GM18870 (cell line): ENCODE measurements around the gene TRIO.
"Not testable (repeated sequence)": the region's sequence is repeated elsewhere in the genome, so short reads cannot be mapped to it uniquely, and the experiment has no call there.

Experiments used
- ATAC-seq: cut with Tn5 transposase; IDR thresholded peaks from one replicate; pipeline ENCODE4 v1.9.1; 2021; ENCODE audit warnings: moderate library complexity; ENCODE audit not compliant: unreplicated experiment

Gene TRIO

DNA sequence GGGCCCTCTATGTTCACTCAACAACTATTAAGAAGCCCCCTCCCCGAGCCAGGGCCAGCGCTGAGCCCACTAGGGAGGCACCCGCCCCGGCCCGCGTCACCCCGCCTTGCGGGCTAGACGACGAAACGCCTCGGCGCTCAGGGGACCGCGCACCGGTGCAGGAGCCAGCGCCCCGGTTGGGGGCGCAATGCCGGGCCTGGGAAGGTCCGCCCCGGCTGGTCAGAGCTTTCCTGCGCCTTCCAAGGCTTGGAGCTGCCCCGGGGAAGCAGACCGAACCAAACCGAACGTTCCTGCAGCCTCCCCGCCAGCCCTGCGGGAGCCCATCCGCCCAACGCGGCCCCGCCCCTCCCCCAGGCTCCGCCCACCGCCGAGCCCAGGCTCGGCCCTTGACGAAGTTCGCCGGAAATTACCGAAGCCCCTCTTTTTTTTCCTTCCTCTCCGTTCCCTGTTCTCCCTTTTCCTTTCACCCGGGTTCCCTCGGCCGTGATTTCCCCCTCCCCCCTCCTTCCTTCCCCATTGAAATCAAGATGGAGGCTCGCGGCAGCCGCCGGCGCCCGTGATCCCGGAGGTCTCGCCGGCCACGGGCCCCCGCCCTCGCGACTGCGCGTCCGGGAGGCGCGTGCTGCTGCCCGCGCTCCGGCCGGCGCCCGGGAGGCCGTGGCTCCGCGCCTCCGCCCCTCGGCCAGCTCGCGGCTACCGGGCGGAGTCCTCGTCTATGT is at the start of gene TRIO:
Gene TRIO (plus strand): TSS at position 516 of the 719 bp plus-strand sequence. CDS start 384 bp downstream, outside the sequence.
- ATAC-seq: peak; percentile 36

DNA sequence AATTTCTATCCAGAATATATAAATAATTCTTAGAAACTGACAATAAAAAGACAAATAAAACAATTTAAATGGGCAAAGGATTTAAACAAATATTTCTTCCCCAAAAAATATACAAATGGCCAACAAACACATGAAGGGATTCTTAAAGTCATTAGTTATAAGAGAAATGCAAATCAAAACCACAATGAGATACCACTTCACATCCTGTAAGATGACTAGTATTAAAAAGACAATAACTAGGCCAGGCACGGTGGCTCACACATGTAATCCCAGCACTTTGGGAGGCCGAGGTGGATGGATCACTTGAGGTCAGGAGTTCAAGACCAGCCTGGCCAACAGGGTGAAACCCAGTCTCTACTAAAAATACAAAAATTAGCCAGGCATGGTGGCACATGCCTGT is 45.8 kb upstream of the TRIO start:
- not testable (repeated sequence) for ATAC-seq

DNA sequence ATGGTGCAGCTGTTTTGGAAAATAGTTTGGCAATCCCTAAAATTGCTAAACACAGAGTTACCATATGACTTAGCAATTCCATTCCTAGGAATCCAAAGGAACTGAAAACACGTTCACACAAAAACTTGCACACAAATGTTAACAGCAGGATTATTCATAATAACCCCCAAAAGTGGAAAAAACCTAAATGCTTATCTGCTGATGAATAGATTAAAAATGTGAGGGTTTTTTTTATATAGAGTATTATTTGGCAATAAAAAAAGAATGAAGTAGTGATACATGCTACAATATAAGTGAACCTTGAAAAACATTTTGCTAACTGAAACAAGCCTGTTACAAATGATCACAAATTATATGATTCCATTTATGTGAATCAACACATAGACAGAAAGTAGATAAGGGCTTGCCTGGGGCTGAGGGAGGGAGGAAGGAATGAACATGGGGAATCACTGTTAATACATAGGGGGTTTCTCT is 45.1 kb upstream of the TRIO start:
- no peak for ATAC-seq

DNA sequence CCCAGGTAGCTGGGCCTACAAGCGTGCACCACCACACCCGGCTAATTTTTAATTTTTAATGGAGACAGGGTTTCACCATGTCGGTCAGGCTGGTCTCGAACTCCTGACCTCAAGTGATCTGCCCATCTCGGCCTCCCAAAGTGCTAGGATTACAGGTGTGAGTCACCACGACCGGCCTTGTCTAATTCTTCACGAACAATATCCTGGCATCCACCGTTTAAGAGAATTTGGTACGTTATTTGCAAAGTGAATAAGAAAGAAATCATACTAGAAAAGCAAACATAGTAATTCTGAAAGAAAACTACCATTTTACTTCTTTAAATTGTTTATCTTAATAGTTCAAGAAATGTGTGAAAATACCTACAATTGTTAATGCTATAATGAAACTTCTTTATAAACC is 42.9 kb upstream of the TRIO start:
- ATAC-seq: no peak

DNA sequence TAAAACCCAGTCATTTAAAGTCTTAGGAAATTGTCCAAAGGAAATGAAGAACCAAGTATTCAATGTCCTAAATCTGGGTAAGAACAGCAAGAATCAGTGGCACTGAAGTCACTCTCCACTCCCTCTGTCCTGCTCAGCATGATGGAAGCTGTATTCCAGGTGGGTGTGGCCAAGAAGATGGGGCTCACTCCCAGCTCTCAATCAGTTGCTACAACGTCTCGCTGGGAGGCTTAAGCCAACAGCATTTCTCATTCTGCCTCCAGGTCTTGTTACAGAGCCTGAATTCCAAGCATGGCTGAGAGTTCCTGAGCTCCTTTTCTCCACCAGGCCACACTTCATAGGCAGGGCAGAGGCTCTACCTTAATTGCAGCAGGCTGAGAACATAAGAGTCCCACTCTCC is 41.2 kb upstream of the TRIO start:
- ATAC-seq: no peak

DNA sequence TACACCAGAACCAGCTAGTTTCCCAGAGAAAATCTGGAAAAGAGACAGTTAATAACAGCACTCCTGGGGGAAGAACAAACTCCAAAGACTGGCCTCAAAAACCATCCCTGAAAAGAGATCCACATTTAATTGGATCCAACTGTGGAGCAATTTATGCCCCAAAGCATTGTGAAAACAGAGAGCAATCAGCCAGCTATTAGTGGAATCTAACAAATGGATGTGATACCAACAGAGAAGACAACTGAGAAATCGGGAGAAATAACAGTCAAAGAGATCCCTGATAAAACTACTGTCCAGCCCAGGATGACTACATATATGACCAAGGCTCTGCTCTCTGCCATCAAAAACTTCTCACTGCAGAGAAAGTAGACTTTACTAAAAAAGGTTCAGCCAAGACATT is 40.5 kb upstream of the TRIO start:
- no peak for ATAC-seq

DNA sequence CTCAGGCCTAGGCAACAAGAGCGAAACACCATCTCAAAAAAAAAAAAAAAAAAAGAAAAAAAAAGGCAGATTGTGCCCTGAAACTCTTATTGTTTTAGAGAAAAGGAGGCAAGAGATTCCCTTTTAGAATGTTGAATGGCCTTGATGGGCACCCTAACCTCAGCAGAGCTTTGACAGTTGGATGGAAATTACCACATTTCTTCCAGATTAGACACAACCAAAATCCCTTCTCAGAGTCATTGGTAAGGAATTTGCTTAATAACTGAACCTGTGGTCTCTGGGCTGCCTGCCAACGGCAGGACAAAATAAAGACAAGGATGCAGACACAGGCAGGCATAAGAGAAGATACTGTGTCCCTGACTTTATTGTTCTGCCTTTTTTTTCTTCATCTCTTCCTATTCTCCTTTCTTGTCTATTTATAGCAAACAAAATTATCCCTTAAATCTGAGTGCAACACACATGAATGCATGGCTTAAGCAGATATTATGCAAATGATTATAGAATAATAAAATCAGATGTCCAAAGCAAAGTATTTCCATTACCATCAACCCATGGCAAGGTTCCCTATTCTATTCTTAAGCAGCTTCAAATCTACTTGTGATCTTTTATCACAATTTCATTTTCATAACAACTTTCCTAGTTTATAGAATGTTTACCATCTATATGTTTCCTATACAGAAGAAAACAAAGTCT is 37.3 kb upstream of the TRIO start:
- no peak for ATAC-seq

DNA sequence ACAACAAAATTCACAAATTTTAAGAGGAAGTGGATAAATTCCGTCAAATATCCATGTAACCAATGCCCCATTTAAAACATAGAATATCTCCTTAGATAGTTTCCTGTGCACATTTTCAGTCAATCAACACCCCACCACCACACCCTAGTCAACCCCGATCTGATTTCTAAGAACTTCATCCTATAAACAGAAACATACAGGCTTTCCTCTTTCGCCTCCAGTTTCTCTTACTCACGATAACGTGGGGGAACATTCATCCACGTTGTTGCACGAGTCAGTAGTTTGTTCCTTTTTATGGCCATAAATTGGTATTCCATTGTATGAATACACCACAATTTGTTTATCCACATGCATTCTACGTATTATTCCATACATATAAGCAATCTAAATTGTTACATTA is 35.6 kb upstream of the TRIO start:
- ATAC-seq: no peak

DNA sequence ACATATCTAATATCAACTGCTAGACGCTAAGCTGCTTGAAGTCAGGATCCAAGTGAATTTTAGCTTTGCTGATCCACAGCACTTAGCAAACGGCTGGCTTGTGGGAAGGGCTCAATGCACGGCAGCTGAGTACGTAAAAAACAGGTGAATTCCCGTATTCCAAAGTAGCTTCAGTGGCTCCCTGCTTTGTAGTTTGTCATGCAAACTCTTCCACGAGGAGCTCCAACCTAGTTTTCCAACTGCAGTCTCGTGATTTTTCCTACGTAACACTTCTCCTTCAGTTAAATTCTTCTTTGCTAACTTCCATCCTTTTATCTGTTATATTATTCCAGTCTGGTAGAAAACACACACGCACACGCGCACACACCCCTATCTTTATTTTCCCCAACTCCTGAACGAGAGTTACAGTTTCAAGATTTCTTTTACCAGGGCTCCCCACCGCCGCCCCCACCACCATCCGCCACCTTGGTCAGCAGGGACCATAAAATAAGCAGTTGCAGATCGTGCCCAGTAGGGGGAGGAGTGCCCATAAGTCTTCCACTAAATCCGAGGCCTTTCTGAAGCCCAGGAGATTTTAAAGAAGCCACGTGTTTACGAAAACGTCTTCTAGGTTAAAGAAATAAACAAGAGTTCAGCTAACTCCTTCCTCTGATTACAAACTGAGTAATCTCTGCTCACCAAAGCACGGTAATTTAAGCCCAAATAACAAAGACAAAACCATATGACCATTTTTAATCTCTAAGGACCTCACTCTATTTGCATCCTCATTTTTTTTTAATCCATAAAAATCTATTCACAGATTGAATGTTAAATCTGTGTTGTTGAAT is 34.8 kb upstream of the TRIO start:
- ATAC-seq: peak; percentile 62

DNA sequence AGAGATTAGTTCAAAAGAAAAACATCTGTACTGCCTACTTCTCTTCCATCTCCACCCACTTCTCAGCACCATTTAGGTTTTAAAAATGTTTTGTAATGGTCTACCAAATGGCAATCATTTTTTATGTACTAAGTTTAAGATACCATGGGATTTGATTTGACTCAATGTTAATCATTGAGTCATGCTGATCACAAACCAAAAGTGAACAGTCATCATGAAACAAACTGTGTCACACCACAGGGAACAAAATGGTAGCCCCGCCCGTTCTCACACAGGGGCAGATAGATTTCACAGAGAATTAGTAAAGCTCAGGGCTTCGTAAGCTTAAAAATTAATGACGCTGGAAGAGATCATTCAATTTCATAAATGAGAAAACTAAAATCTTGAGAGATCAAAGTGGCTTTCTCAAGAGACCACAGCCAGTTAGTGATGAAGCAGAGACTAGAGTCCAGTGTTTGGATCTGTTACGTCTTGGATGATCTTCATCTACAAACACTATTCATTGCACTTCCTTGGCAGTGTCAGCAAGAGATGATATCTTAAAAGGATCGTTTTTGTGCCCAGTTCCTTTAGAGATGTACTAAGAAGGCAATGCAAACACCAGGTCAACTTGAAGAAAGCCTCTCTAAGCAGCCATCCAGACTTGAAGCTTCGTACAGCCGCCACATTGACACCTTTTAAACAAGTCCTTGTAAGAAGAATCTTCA is 33.9 kb upstream of the TRIO start:
- ATAC-seq: peak; percentile 87

DNA sequence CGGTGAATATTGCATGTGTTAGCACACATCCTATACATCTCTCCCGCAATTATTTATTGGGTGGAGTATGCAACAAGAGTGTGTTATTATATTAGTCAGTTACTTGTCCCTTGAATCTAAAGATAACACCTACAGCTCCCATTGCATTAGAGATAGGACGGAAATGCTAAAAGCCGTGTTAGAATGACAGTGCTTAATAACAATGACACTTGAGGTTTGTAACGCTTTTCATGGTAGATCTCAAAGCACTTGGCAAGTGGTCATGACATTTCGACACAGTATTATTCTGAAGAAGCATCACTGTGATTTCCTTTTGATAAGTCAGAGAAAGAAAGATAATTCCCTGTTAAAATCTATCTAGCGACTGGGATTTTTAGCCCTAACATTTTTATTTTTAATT is 33.4 kb upstream of the TRIO start:
- ATAC-seq: no peak

DNA sequence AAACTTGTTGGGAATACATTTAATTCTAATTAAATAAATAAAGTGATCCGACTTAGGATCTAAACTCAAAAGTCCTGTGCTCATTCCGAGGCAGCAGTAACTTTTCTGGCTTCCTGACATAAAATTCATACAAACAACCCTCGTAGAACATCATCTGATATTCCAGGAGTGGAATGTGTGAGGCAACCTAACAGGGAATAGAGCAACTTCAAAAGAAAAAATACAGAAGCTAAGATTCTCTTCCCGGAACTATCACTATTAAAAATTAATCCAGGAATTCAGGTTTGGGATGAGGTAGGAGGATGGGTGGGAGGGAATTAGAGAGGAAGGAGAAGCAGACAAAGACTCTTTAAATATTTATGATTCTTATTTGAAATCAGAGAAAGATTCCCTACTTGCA is 32.9 kb upstream of the TRIO start:
- ATAC-seq: no peak

DNA sequence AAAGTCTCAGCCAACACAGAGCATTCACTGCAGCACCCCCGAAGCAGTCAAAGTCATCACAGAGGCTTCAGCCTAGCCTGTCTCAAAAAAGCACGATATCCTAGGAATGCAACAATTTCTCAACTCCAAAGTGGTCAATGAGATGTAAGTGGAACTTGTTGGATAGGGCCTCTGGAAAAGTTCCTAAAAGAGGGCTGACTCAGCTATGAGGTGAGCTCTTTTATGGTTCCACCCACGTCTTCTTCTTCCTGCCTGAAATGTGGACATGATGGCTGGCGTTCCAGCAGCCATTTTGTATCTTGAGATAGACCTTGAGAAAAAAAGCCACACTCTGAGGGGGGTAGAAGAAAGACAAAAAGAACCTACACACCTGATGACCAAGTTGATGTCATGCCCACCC is 32.5 kb upstream of the TRIO start:
- no peak for ATAC-seq

DNA sequence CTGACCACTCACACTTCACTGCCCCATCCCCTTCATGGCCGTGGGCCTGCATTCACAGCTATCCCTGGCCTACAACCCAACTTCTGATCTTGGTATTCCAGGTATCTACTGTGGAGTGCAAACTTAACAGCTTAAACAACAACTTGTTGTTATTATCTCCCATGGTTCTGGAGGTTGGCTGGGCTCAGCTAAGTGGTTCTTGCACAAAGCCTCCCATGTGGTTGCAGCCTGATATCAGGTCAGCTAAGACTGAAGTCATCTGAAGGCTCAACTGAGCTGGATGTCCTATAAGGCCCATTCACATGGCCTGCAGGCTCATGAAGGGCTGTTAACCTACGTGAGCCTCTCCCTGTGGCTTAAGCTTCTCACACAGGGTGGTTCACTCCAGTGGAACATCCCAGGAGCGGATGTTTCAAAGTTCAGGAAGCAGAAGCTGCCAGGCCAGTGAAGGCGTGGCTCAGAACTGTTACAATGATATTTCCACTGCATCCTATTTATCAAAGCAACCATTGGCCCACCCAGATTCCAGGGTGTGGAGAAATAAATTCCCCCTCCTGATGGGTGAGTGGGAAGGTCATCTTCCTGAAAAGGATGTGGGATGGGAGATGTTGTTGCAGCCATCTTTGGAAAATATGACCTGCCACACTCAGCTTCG is 30.0 kb upstream of the TRIO start:
- ATAC-seq: no peak

DNA sequence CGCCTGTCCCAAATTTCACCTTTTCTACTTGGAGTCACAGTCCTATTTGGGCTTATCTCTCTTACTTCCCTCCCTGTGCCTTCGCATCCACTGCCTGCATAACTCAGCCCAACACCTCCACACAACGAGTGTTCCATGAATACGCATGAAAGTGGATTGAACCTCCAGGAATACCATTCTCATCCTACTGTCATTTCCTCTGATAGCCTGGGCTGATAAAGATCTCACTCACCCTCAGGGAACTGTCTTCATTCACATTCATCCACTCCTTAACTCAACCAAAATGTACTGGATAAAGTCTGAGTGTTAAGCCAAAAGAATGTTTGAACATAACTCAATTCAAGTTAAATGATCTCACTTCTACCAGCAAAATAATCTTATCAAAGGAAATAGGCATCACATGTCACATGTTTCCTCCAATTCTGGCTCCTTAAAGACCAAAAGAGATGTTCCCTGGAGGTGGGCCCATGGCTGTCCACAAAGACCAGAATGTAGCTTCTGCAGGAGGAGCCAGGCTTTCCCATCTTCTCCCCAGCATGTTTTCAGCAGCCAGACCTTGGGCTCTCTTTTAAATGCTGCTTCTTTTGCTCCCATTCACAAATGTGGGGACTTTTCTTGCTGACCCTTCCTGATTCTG is 28.4 kb upstream of the TRIO start:
- no peak for ATAC-seq

DNA sequence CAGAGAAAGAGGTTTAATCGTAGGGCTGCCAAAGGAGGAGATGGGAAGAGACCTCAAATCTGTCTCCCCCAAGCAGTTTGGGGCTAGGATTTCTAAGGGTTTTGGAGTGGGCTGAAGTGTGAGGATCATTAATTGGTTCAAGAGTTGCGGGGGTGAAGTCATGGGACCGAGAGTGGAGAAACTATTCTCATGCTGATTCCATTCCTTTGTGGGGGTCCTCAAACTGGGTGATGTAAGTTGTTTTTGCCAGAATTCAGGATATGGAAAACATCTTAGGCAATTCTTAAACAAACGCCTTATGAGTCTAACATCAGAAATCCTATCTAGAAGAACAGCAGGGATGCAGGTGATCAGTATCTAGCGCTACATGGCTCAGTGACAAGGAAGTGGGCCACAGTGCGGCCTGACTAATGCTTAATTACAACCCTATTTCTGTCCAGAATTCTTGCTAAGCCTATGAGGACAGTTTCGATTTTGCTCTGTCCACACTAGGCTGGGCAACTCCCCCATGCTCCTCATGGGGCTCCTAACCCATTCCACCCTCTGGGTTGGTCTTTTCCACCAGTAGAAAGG is 27.7 kb upstream of the TRIO start:
- no peak for ATAC-seq

DNA sequence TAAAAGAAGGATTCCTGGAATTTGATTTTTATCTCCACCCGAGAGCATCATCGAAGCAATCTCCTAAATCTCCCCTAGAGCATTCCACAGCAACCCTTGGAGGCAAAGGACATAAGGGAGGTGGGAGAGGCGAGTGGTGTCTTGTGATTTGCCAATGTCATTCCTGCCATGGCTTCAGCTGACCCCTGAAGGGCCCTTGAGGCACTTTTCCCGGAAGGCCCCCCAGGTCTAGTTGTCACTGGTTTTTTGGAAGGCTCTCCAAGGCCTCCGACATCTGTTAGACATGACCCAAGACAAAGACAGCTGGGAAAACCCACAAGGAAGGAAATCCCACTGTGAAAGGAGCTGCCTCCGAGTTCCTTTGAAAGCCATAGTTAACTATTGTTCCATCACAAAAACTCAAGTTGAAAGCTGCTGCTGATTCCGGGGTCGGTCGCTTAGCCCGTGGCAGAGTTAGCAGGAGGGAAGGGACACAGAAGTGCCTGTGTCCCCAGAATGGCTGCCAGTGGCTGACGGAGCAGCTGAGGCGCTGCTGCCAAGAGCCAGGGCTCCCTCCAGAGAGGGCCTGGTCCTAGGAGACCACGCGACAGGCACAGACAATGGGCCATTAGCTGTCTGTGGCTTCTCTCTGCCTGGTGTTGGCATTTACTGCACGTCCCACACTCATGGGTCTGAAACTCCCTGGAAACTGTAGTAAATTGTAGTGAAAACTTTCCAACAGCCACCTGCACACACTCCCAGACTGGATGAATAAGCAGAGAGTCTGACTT is 24.4 kb upstream of the TRIO start:
- ATAC-seq: no peak

DNA sequence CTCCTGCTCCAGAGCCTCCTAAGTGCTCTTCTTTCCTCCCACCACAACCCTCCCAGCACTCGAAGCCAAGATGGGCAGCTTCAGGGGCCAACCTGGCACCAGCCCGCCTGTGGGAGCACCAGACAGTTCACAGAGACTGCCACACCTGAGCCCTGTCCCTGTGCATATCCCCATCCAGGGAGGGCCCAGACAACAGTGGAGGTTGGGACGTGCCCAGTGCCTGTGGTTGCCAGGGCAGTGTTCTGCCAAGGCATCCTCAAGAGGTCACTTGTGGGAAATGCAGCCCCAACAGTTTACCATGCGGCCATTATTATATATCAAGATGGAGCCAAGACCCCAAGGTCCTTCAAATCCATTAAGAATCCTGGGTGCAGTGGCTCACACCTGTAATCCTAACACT is 23.0 kb upstream of the TRIO start:
- ATAC-seq: no peak

DNA sequence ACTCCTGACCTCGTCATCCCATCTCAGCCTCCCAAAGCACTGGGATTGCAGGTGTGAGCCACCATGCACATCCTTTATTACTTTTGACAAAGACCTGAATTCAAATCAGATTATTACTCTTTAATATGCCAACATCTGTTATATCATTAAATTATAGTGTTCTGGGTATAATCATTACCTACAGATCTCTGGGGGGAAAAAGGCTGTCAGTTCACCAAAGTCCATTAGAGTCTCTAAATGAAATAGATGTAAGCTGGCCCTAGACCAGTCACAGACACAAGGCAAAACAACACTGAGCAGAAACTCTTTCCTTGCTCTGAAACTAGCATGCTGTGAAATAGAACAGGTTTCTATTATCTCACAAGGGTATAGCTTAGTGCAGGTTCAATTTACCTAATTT is 21.6 kb upstream of the TRIO start:
- no peak for ATAC-seq
